Parathyroid adenoma (tissue), 2 donors: ENCODE measurements around the gene IFIH1.
A peak's percentile ranks its signal among the peaks of the same experiment; 100 is the strongest.

Experiments used
- H2AFZ ChIP-seq: fragments of 300-600 bp; sonication (generic); one replicate; pipeline ENCODE4 v1.7.0; 2017; ENCODE audit warnings: antibody characterized with exemption, mild to moderate bottlenecking
- H3K27ac ChIP-seq: fragments of 300-600 bp; sonication (generic); one replicate; pipeline ENCODE4 v1.7.0; 2017
- H3K27me3 ChIP-seq: fragments of 300-600 bp; sonication (generic); one replicate; pipeline ENCODE4 v1.7.0; 2017; ENCODE audit warnings: low read length; ENCODE audit not compliant: control insufficient read depth, insufficient read depth
- H3K36me3 ChIP-seq: fragments of 300-600 bp; sonication (generic); one replicate; pipeline ENCODE4 v1.7.0; 2017; ENCODE audit warnings: low read length; ENCODE audit not compliant: control insufficient read depth, insufficient read depth
- H3K4me1 ChIP-seq: fragments of 300-600 bp; sonication (generic); one replicate; pipeline ENCODE4 v1.7.0; 2017; ENCODE audit warnings: control low read depth
- H3K4me2 ChIP-seq: fragments of 300-600 bp; sonication (generic); one replicate; pipeline ENCODE4 v1.7.0; 2017; ENCODE audit warnings: low read length
- H3K4me3 ChIP-seq: fragments of 300-600 bp; sonication (generic); one replicate; pipeline ENCODE4 v1.7.0; 2017; ENCODE audit warnings: low read depth, low read length
- H3K79me2 ChIP-seq: fragments of 300-600 bp; sonication (generic); one replicate; pipeline ENCODE4 v1.7.0; 2017; ENCODE audit warnings: control low read depth
- H3K9ac ChIP-seq: fragments of 300-600 bp; sonication (generic); one replicate; pipeline ENCODE4 v1.7.0; 2017; ENCODE audit warnings: mild to moderate bottlenecking
- H3K9me3 ChIP-seq: fragments of 300-600 bp; sonication (generic); one replicate; pipeline ENCODE4 v1.7.0; 2017; ENCODE audit warnings: low read length; ENCODE audit not compliant: control insufficient read depth
- CTCF ChIP-seq: fragments of 300-600 bp; sonication (generic); IDR thresholded peaks from one replicate; pipeline ENCODE4 v1.7.0; 2017; ENCODE audit warnings: antibody characterized with exemption, mild to moderate bottlenecking
- donor health status: primary hyperparathyroidism.

IFIH1 gene

GRCh38 chr2:162300266-162300665 lies 18.2 kb downstream of the IFIH1 start:
- Histone ChIP-seq H3K4me1 (no peaks in the 10 kb centered on the region), H3K79me2 (no peaks in the 10 kb centered on the region), H3K9me3 (no peaks in the 10 kb centered on the region), H3K27ac (no peak overlapping the region), H3K4me3 (no peak overlapping the region), H3K9ac (no peak overlapping the region), H3K27me3 (no peaks in the 10 kb centered on the region), H3K36me3 (no peaks in the 10 kb centered on the region), H2AFZ (no peak overlapping the region), H3K4me2 (no peak overlapping the region)
- TF ChIP-seq CTCF: no peak

- no peak for TF ChIP-seq CTCF
- H3K4me1 ChIP-seq: no peaks in the 10 kb centered on the region
- no peaks in the 10 kb centered on the region for H3K79me2 ChIP-seq
- H3K36me3 ChIP-seq: no peaks in the 10 kb centered on the region
- H3K9me3 ChIP-seq: no peaks in the 10 kb centered on the region
- H2AFZ ChIP-seq: no peak overlapping the region
- no peak overlapping the region for H3K27ac ChIP-seq
- H3K27me3 ChIP-seq: no peaks in the 10 kb centered on the region
- H3K4me2 ChIP-seq: no peak overlapping the region
- H3K4me3 ChIP-seq: no peak overlapping the region
- no peak overlapping the region for H3K9ac ChIP-seq
Observed at GRCh38 chr2:162298669-162299335, 19.7 kb downstream of the IFIH1 start.

- H3K4me2 ChIP-seq: no peak overlapping the region
- H3K4me3 ChIP-seq: no peak overlapping the region
- H3K9ac ChIP-seq: no peak overlapping the region
- peak; percentile 89 for TF ChIP-seq CTCF
- no peak overlapping the region for H3K27ac ChIP-seq
- H2AFZ ChIP-seq: no peak overlapping the region
- no peaks in the 10 kb centered on the region for H3K9me3 ChIP-seq
- no peaks in the 10 kb centered on the region for H3K4me1 ChIP-seq
- no peaks in the 10 kb centered on the region for H3K27me3 ChIP-seq
- H3K36me3 ChIP-seq: no peaks in the 10 kb centered on the region
- H3K79me2 ChIP-seq: no peaks in the 10 kb centered on the region
Observed at GRCh38 chr2:162297925-162298552, 20.4 kb downstream of the IFIH1 start.

- Histone ChIP-seq H3K4me1 (no peaks in the 10 kb centered on the region), H3K9ac (no peak overlapping the region), H3K4me2 (no peak overlapping the region), H2AFZ (no peak overlapping the region), H3K79me2 (no peaks in the 10 kb centered on the region), H3K27me3 (no peaks in the 10 kb centered on the region), H3K36me3 (no peaks in the 10 kb centered on the region), H3K9me3 (no peaks in the 10 kb centered on the region), H3K27ac (no peak overlapping the region), H3K4me3 (no peak overlapping the region)
- no peak for TF ChIP-seq CTCF
Observed at GRCh38 chr2:162295009-162295408, 23.5 kb downstream of the IFIH1 start.
